PC-9 (cell line): ENCODE measurements around the gene TRPV6. TPM values are rescaled to one million over a fixed set of nuclear protein-coding genes. Genes with fewer than 3 reads are reported as not detected.

Source experiments
- BruUV-seq: library from RNA; stranded (reverse); fragments of 400-500 nt; replicated peaks from 2 replicates; lab custom pipeline; 2021; lab: Mats Ljungman, UMichigan
- CTCF ChIA-PET: fragments of 300-600 bp; sonication (Branson Sonifier 250); formaldehyde crosslinking; loops from one replicate; lab custom pipeline; 2022; ENCODE audit warnings: antibody characterized with exemption; lab: Charles Lee
- POLR2A ChIA-PET: fragments of 300-600 bp; sonication (Branson Sonifier 250); formaldehyde crosslinking; loops from one replicate; lab custom pipeline; 2022; ENCODE audit warnings: antibody characterized with exemption; ENCODE audit not compliant: unreplicated experiment; lab: Charles Lee
- DNase-seq, 2 experiments: peaks; one replicate each; pipeline versions ENCODE4 v3.0.0 to v3.0.0-alpha.2; 2015 to 2022; ENCODE audit warnings: mixed read lengths in 1 of 2
- H2AFZ ChIP-seq: fragments of 200-600 bp; sonication (generic); 2 replicates; pipeline ENCODE4 v1.8.1; 2017; ENCODE audit warnings: antibody characterized with exemption
- H3F3A ChIP-seq: fragments of 200-600 bp; sonication (generic); 2 replicates; pipeline ENCODE4 v1.8.1; 2017; ENCODE audit warnings: antibody characterized with exemption, mild to moderate bottlenecking, low read depth; ENCODE audit not compliant: insufficient read depth
- H3K27ac ChIP-seq: fragments of 200-600 bp; sonication (generic); 2 replicates; pipeline ENCODE4 v1.6.1; 2016; ENCODE audit warnings: mixed run types
- H3K27me3 ChIP-seq: fragments of 200-600 bp; sonication (generic); 2 replicates; pipeline ENCODE4 v1.6.1; 2016; ENCODE audit warnings: low read depth, mixed run types; ENCODE audit not compliant: insufficient read depth
- H3K36me3 ChIP-seq: fragments of 200-600 bp; sonication (generic); 2 replicates; pipeline ENCODE4 v1.6.1; 2016; ENCODE audit warnings: low read depth, mixed run types
- H3K4me1 ChIP-seq: fragments of 200-600 bp; sonication (generic); replicated peaks from 2 replicates; pipeline ENCODE4 v1.6.1; 2016; ENCODE audit warnings: mixed run types; ENCODE audit not compliant: insufficient read depth
- H3K4me2 ChIP-seq: fragments of 200-600 bp; sonication (generic); 2 replicates; pipeline ENCODE4 v1.6.1; 2017; ENCODE audit warnings: mixed run types
- H3K4me3 ChIP-seq: fragments of 200-600 bp; sonication (generic); 2 replicates; pipeline ENCODE4 v1.6.1; 2016; ENCODE audit warnings: mixed run types
- H3K79me2 ChIP-seq: fragments of 200-600 bp; sonication (generic); 2 replicates; pipeline ENCODE4 v1.6.1; 2017; ENCODE audit warnings: low read depth, mixed run types
- H3K9me2 ChIP-seq: fragments of 200-600 bp; sonication (generic); 2 replicates; pipeline ENCODE4 v1.8.1; 2017; ENCODE audit warnings: mild to moderate bottlenecking; ENCODE audit not compliant: insufficient read depth
- H3K9me3 ChIP-seq: fragments of 200-600 bp; sonication (generic); 2 replicates; pipeline ENCODE4 v1.8.1; 2016; ENCODE audit warnings: low read depth; ENCODE audit not compliant: insufficient read depth
- H4K20me1 ChIP-seq: fragments of 200-600 bp; sonication (generic); 2 replicates; pipeline ENCODE4 v1.8.1; 2017; ENCODE audit not compliant: insufficient read depth
- CTCF ChIP-seq: fragments of 200-600 bp; sonication (generic); conservative IDR thresholded peaks from 2 replicates; pipeline ENCODE4 v1.6.1; 2017; ENCODE audit warnings: mixed run types, antibody characterized with exemption, mild to moderate bottlenecking, moderate library complexity
- EZH2 ChIP-seq: fragments of 200-600 bp; sonication (generic); IDR thresholded peaks from 2 replicates; pipeline ENCODE4 v1.8.0; 2017; ENCODE audit warnings: antibody characterized with exemption, low read depth
- intact Hi-C: fragments of 100-400 bp; cut with micrococcal nuclease; formaldehyde crosslinking; loops from one replicate; pipeline ENCODE4 v1.10.0; 2022; ENCODE audit not compliant: unreplicated experiment
- total RNA-seq: library from RNA; stranded (reverse); gene quantifications from 2 replicates; pipeline ENCODE4 v1.2.3, GENCODE V29; 2021

The TRPV6 gene
- total RNA-seq, 1 experiment from 2014 or later: 14.7 TPM

GRCh38 chr7:142884286-142884640, 1.3 kb downstream of the TRPV6 start:
- BruUV-seq: no TSS peak

DNA sequence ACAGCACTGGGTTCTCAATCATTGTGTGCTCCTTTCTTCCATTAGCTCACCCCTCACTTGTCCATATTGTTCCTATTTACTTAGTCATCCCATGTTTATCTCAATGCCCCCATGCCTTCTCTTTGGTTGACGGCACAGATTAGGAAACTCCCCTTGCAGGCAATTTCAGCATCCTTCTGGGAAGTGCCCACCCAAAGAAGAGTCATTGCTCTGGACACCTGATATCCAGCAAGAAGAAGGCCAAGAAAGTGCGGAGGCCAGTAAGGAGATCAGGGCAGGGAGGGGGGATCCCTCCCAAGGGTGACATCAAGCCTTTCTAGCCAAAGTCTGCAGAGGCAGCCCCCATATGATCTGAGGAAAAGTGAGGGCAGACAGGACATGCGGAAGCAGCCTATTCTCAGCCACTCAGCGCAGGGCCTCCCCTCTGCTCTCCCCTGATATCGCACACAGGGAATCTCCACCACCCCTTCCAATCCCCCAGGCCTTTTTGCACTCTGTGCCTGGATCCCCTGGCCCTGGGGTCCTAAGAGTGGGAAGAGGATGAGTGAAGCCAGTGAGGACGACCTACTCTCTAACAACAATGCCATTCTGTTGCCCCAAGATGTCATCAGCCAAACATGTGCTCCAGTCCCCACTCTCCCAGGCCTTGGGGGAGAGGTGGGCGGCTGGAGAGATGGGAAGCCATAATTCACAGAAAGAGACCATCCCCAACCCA, 1.8 kb downstream of the TRPV6 start:
- Histone ChIP-seq H3K4me2 (peak overlapping the region; percentile 77), H3K79me2 (no peaks in the 10 kb centered on the region), H4K20me1 (peaks cover 3% of the 10 kb centered on the region; the same call in 1 of the 2 replicates), H3K4me1 (peaks cover 49% of the 10 kb centered on the region), H3K27ac (no peak overlapping the region), H3K27me3 (no peaks in the 10 kb centered on the region), H3K36me3 (no peaks in the 10 kb centered on the region), H2AFZ (no peak overlapping the region), H3K4me3 (no peak overlapping the region; the same call in 1 of the 2 replicates), H3K9me3 (no peaks in the 10 kb centered on the region), H3K9me2 (no peaks in the 10 kb centered on the region), H3F3A (peaks cover 5% of the 10 kb centered on the region; the same call in 1 of the 2 replicates)
- no peak for DNase-seq
- no TSS peak for BruUV-seq
- ChIA-PET POLR2A (no interaction called here), CTCF (no interaction called here)
- TF ChIP-seq EZH2: no peak
- no peak for TF ChIP-seq CTCF
- intact Hi-C loops: loop anchor here (5.0 kb wide), 2 partner anchors 499 to 506 kb away; partner anchors contain the start of gene ZYX

More at GRCh38 chr7:142884286-142884640, 1.3 kb downstream of the TRPV6 start:
- POLR2A ChIA-PET: no interaction called here
- no peaks in the 10 kb centered on the region for H3K27me3 ChIP-seq
- no peaks in the 10 kb centered on the region for H3K79me2 ChIP-seq
- H3K9me2 ChIP-seq: no peaks in the 10 kb centered on the region
- DNase-seq: no peak
- intact Hi-C loops: loop anchor here (5.0 kb wide), 2 partner anchors 498 to 507 kb away; partner anchors contain the start of gene ZYX
- no peak overlapping the region for H2AFZ ChIP-seq
- no peaks in the 10 kb centered on the region for H3K9me3 ChIP-seq
- peaks cover 54% of the 10 kb centered on the region for H3K4me1 ChIP-seq
- H4K20me1 ChIP-seq: peaks cover 3% of the 10 kb centered on the region; the same call in 1 of the 2 replicates
- CTCF ChIA-PET: no interaction called here
- no peaks in the 10 kb centered on the region for H3K36me3 ChIP-seq
- H3K27ac ChIP-seq: no peak overlapping the region
- TF ChIP-seq EZH2 (no peak), CTCF (no peak)
- H3K4me2 ChIP-seq: peak overlapping the region; percentile 77
- H3K4me3 ChIP-seq: no peak overlapping the region
- H3F3A ChIP-seq: peaks cover 5% of the 10 kb centered on the region; the same call in 1 of the 2 replicates

GRCh38 chr7:142883145-142883544, 2.4 kb downstream of the TRPV6 start:
- Histone ChIP-seq H3K79me2 (no peaks in the 10 kb centered on the region), H3K9me3 (no peaks in the 10 kb centered on the region), H4K20me1 (peaks cover 3% of the 10 kb centered on the region; the same call in 1 of the 2 replicates), H3K4me3 (no peak overlapping the region), H3F3A (peaks cover 5% of the 10 kb centered on the region; the same call in 1 of the 2 replicates), H2AFZ (no peak overlapping the region), H3K4me1 (peaks cover 46% of the 10 kb centered on the region), H3K27ac (no peak overlapping the region), H3K27me3 (no peaks in the 10 kb centered on the region), H3K36me3 (no peaks in the 10 kb centered on the region), H3K9me2 (no peaks in the 10 kb centered on the region), H3K4me2 (no peak overlapping the region)
- no TSS peak for BruUV-seq
- no peak for DNase-seq
- TF ChIP-seq CTCF (no peak), EZH2 (no peak)
- intact Hi-C loops: loop anchor here (5.0 kb wide), 2 partner anchors 499 to 506 kb away; partner anchors contain the start of gene ZYX
- ChIA-PET CTCF (no interaction called here), POLR2A (no interaction called here)
